Activated CD8-positive, alpha-beta memory T cell treated with anti-CD3 and anti-CD28 coated beads, Interleukin-2, amount 50 U/mL, for 48 hours (primary cell): ENCODE measurements around the gene UGGT2.
"Not testable (repeated sequence)": the region's sequence is repeated elsewhere in the genome, so short reads cannot be mapped to it uniquely, and the experiment has no call there.

Experiments used
- DNase-seq: peaks from one replicate; pipeline ENCODE4 v3.0.0-alpha.2; 2020

The UGGT2 gene

GRCh38 chr13:95793781-95794180, 259.4 kb downstream of the UGGT2 start:
- no peak for DNase-seq

GRCh38 chr13:95793018-95793555, 260.1 kb downstream of the UGGT2 start:
- no peak for DNase-seq

- DNase-seq: no peak
Observed at GRCh38 chr13:95791084-95791722, 262.0 kb downstream of the UGGT2 start.

GRCh38 chr13:95789315-95789714, 263.9 kb downstream of the UGGT2 start:
- not testable (repeated sequence) for DNase-seq

- no peak for DNase-seq
Observed at GRCh38 chr13:95788100-95788463, 265.1 kb downstream of the UGGT2 start.

GRCh38 chr13:95787356-95788099, 265.7 kb downstream of the UGGT2 start:
- no peak for DNase-seq

- DNase-seq: no peak
Observed at GRCh38 chr13:95784900-95785290, 268.3 kb downstream of the UGGT2 start.

- DNase-seq: no peak
Observed at GRCh38 chr13:95784161-95784899, 268.9 kb downstream of the UGGT2 start.

- DNase-seq: no peak
Observed at GRCh38 chr13:95783747-95784146, 269.5 kb downstream of the UGGT2 start.

GRCh38 chr13:95781940-95782339, 271.3 kb downstream of the UGGT2 start:
- DNase-seq: not testable (repeated sequence)

- DNase-seq: no peak
Observed at GRCh38 chr13:95781016-95781415, 272.2 kb downstream of the UGGT2 start.

GRCh38 chr13:95779522-95779921, 273.7 kb downstream of the UGGT2 start:
- DNase-seq: no peak

- no peak for DNase-seq
Observed at GRCh38 chr13:95771905-95772304, 281.3 kb downstream of the UGGT2 start.

GRCh38 chr13:95763601-95764000, 289.6 kb downstream of the UGGT2 start:
- no peak for DNase-seq

- DNase-seq: not testable (repeated sequence)
Observed at GRCh38 chr13:95762626-95763025, 290.6 kb downstream of the UGGT2 start.

GRCh38 chr13:95756072-95756471, 297.1 kb downstream of the UGGT2 start:
- DNase-seq: no peak

- no peak for DNase-seq
Observed at GRCh38 chr13:95754069-95754468, 299.1 kb downstream of the UGGT2 start.

GRCh38 chr13:95752677-95753076, 300.5 kb downstream of the UGGT2 start:
- no peak for DNase-seq
